ENCODE measurements around the gene ANXA2R.

- TF ChIP-seq CTCF (IDR thresholded peaks at IDR 0.05) (no peak), EZH2 (IDR thresholded peaks at IDR 0.05; ENCODE audit: borderline replicate concordance, insufficient read depth, low read depth, low read length, poor library complexity, severe bottlenecking) (no peak)
Measured at GRCh38 chr5:42990892-42991291, 49.2 kb downstream of the ANXA2R start.
